B cell (primary cell): Measurements from ENCODE around the gene TRPC1. TPM values are rescaled to one million over a fixed set of nuclear protein-coding genes. Genes with fewer than 3 reads are reported as not detected.

ENCODE experiments used
- ATAC-seq: fragments of 200-7000 bp; cut with Tn5 transposase; one replicate; pipeline ENCODE4 v1.10.0; 2021; ENCODE audit warnings: low read depth, mild to moderate bottlenecking, moderate number of reproducible peaks, moderate library complexity
- CTCF ChIA-PET: fragments of 350-600 bp; sonication (Branson Sonifier 250); formaldehyde crosslinking; loops from one replicate; lab custom pipeline; 2021; ENCODE audit warnings: antibody characterized with exemption, inconsistent platforms; lab: Charles Lee
- POLR2A ChIA-PET: fragments of 350-600 bp; sonication (Branson Sonifier 250); formaldehyde crosslinking; loops from one replicate; lab custom pipeline; 2021; ENCODE audit warnings: antibody characterized with exemption; lab: Charles Lee
- DNase-seq: peaks from one replicate; pipeline ENCODE4 v3.0.0; 2013
- H2AFZ ChIP-seq: 2 replicates; pipeline ENCODE4 v1.6.1; 2012; ENCODE audit warnings: mild to moderate bottlenecking, low read depth, low read length; ENCODE audit not compliant: insufficient read depth, poor library complexity, severe bottlenecking
- H3K27ac ChIP-seq, 2 donors: 1 replicate in 1 of 2; 2 replicates in 1 of 2; pipeline ENCODE4 v1.5.1; 2012 to 2013; ENCODE audit warnings: low read length in 2 of 2, mild to moderate bottlenecking in 2 of 2, moderate library complexity in 1 of 2
- H3K27me3 ChIP-seq, 4 experiments: fragments of 200-600 bp in 1 of 4; sonication (generic) in 1 of 4; replicated peaks in 1 of 4; 1 replicate in 2 of 4; 2 replicates in 2 of 4; pipeline versions ENCODE4 v1.6.1 to v1.7.0; 2013 to 2016; ENCODE audit warnings: low read length in 3 of 4, mild to moderate bottlenecking in 2 of 4, mixed read lengths in 1 of 4, moderate library complexity in 1 of 4; ENCODE audit not compliant: insufficient read depth in 4 of 4, control insufficient read depth in 3 of 4; ENCODE audit errors: control extremely low read depth in 1 of 4
- H3K36me3 ChIP-seq, 2 experiments: replicated peaks in 1 of 2; 1 replicate in 1 of 2; 2 replicates in 1 of 2; pipeline versions ENCODE4 v1.6.1 to v1.7.1; 2013; ENCODE audit warnings: low read length in 1 of 2; ENCODE audit not compliant: insufficient read depth in 2 of 2, control insufficient read depth in 1 of 2; ENCODE audit errors: control extremely low read depth in 1 of 2, extremely low read depth in 1 of 2
- H3K4me1 ChIP-seq, 2 donors: fragments of 200-600 bp in 1 of 2; sonication (generic) in 1 of 2; 1 replicate in 1 of 2; 2 replicates in 1 of 2; pipeline versions ENCODE4 v1.5.1 to v1.6.1; 2013 to 2017; ENCODE audit warnings: low read length in 2 of 2; ENCODE audit not compliant: control insufficient read depth in 2 of 2, insufficient read depth in 2 of 2
- H3K4me2 ChIP-seq: replicated peaks from 2 replicates; pipeline ENCODE3; 2012; ENCODE audit warnings: mild to moderate bottlenecking, low read depth, low read length; ENCODE audit not compliant: poor library complexity, severe bottlenecking
- H3K4me3 ChIP-seq, 5 experiments: fragments of 200-600 bp in 1 of 5; sonication (generic) in 1 of 5; 1 replicate in 3 of 5; 2 replicates in 2 of 5; pipeline versions ENCODE4 v1.5.1 to v1.7.0; 2011 to 2016; ENCODE audit warnings: low read length in 4 of 5, mild to moderate bottlenecking in 4 of 5, low read depth in 2 of 5, control low read depth in 1 of 5, moderate library complexity in 1 of 5; ENCODE audit not compliant: insufficient read depth in 1 of 5; ENCODE audit errors: control extremely low read depth in 1 of 5, extremely low read depth in 1 of 5
- H3K79me2 ChIP-seq: fragments of 200-600 bp; sonication (generic); one replicate; pipeline ENCODE4 v1.6.0; 2016; ENCODE audit warnings: low read length; ENCODE audit not compliant: control insufficient read depth, insufficient read depth
- H3K9ac ChIP-seq: fragments of 200-600 bp; sonication (generic); 2 replicates; pipeline ENCODE4 v1.6.1; 2017; ENCODE audit warnings: mild to moderate bottlenecking, low read length, moderate library complexity
- H3K9me3 ChIP-seq, 3 donors: one replicate each; pipeline versions ENCODE4 v1.6.1 to v1.7.1; 2013; ENCODE audit warnings: low read length in 2 of 3; ENCODE audit not compliant: control insufficient read depth in 2 of 3, insufficient read depth in 1 of 3; ENCODE audit errors: control extremely low read depth in 1 of 3
- H4K20me1 ChIP-seq: 2 replicates; pipeline ENCODE4 v1.6.0; 2012; ENCODE audit warnings: mild to moderate bottlenecking, low read length; ENCODE audit not compliant: insufficient read depth, control insufficient read depth, poor library complexity, severe bottlenecking
- H3K27ac Mint-ChIP-seq: one replicate; pipeline ENCODE4 v1.8.0; 2021; ENCODE audit warnings: mixed read lengths
- H3K27me3 Mint-ChIP-seq: one replicate; pipeline ENCODE4 v1.8.0; 2021; ENCODE audit warnings: mixed read lengths
- H3K4me1 Mint-ChIP-seq: one replicate; pipeline ENCODE4 v1.8.0; 2021; ENCODE audit warnings: mixed read lengths
- H3K4me3 Mint-ChIP-seq: one replicate; pipeline ENCODE4 v1.8.0; 2021; ENCODE audit warnings: mixed read lengths
- H3K9me3 Mint-ChIP-seq: one replicate; pipeline ENCODE4 v1.8.0; 2022; ENCODE audit warnings: mixed read lengths; ENCODE audit not compliant: insufficient read depth
- EZH2 ChIP-seq: IDR thresholded peaks from 2 replicates; pipeline ENCODE4 v1.6.1; 2012; ENCODE audit warnings: borderline replicate concordance, low read depth, mild to moderate bottlenecking, moderate library complexity, low read length; ENCODE audit not compliant: insufficient read depth, poor library complexity, severe bottlenecking
- WGBS: methylation state at CpG from one replicate; pipeline ENCODE4 v1.1.5; 2013; ENCODE audit warnings: missing lambda C conversion rate; ENCODE audit not compliant: insufficient coverage; 5-methylcytosine and 5-hydroxymethylcytosine counted together
- intact Hi-C: fragments of 100-400 bp; cut with micrococcal nuclease; formaldehyde crosslinking; loops from one replicate; pipeline ENCODE4 v1.10.0; 2022
- polyA plus RNA-seq: library from polyadenylated mRNA; depleted of rRNA; stranded (reverse); fragments of >200 nt; gene quantifications from 2 replicates; pipeline ENCODE4 v1.2.3, GENCODE V29; 2012
- total RNA-seq, 2 donors: library from RNA; stranded (reverse); fragments of 120-200 nt in 1 of 2; gene quantifications; 1 replicate in 1 of 2; 2 replicates in 1 of 2; pipeline versions ENCODE4 v1.2.3 to v1.2.4, GENCODE V29; 2013 to 2022
- TF ChIP-seq, protein P1 (sequence below): fragments of 200-600 bp; IDR thresholded peaks from one replicate; pipeline ENCODE4 v1.8.0; 2022; ENCODE audit warnings: antibody characterized with exemption, mild to moderate bottlenecking

Gene TRPC1
- total and polyA plus RNA-seq, 2 donors (not counting 1 experiment from before 2014, with no cell fraction given), result 2.0 to 3.8 TPM

DNA sequence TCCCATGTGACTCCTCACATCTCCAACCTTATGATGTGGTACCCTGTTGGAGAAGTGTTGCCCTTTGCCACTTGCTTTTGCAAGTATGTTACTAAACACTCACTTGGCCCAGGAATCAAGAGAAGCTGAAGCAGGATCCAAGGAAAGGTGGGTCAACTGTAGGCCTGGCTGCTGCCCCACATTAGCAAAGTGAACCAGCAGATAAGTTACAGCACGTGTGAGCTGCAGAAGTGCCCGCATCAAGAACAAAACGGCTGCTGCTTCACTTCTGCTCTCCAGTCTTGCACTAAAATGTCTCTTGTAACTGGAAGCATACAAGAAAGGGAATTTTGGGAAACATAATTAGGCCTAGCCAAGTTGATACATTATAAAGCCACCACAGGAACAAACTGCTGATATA, 85.4 kb downstream of the TRPC1 start:
- Histone ChIP-seq H2AFZ (no peak overlapping the region), H3K4me1 (no peaks in the 10 kb centered on the region), H3K4me2 (no peak overlapping the region), H3K4me3 (no peak overlapping the region), H3K27me3 (no peaks in the 10 kb centered on the region), H4K20me1 (no peaks in the 10 kb centered on the region), H3K27ac (no peak overlapping the region), H3K9ac (no peak overlapping the region), H3K36me3 (no peaks in the 10 kb centered on the region), H3K9me3 (no peaks in the 10 kb centered on the region), H3K79me2 (no peaks in the 10 kb centered on the region)
- H3K27me3 Mint-ChIP-seq, result peaks cover 11% of the 10 kb centered on the region
- intact Hi-C loops, result no loop called here
- WGBS, result no CpG with 5 or more reads among the region's 3 CpGs
- no peak for DNase-seq
- ATAC-seq, result no peak
- H3K27ac Mint-ChIP-seq, result no peak overlapping the region
- H3K4me3 Mint-ChIP-seq, result no peak overlapping the region
- ChIA-PET CTCF (no interaction called here), POLR2A (no interaction called here)
- H3K4me1 Mint-ChIP-seq, result no peaks in the 10 kb centered on the region
- TF ChIP-seq EZH2, result no peak
- TF ChIP-seq, protein P1, sequence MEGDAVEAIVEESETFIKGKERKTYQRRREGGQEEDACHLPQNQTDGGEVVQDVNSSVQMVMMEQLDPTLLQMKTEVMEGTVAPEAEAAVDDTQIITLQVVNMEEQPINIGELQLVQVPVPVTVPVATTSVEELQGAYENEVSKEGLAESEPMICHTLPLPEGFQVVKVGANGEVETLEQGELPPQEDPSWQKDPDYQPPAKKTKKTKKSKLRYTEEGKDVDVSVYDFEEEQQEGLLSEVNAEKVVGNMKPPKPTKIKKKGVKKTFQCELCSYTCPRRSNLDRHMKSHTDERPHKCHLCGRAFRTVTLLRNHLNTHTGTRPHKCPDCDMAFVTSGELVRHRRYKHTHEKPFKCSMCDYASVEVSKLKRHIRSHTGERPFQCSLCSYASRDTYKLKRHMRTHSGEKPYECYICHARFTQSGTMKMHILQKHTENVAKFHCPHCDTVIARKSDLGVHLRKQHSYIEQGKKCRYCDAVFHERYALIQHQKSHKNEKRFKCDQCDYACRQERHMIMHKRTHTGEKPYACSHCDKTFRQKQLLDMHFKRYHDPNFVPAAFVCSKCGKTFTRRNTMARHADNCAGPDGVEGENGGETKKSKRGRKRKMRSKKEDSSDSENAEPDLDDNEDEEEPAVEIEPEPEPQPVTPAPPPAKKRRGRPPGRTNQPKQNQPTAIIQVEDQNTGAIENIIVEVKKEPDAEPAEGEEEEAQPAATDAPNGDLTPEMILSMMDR, result no peak
- no peaks in the 10 kb centered on the region for H3K9me3 Mint-ChIP-seq

DNA sequence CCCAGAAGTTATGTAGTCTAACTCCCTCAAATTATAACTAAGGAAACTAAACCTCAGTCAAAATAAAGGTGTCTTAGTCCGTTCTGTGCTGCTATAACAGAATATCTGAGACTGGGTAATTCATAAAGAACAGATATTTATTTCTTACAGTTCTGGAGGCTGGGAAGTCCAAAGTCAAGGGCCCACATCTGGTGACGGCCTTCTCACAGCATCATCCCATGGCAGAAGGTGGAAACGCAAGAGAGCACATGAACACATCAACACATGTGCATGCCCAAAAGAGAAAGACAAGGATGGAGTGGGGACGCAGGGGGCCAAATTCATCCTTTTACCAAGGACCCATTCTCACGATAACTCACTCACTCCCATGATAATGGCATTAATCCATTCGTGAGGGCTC, 92.0 kb downstream of the TRPC1 start:
- intact Hi-C loops, result no loop called here
- no peaks in the 10 kb centered on the region for H3K36me3 ChIP-seq
- Mint-ChIP-seq H3K27ac (no peak overlapping the region), H3K4me1 (no peaks in the 10 kb centered on the region), H3K9me3 (no peaks in the 10 kb centered on the region), H3K27me3 (peaks cover 3% of the 10 kb centered on the region), H3K4me3 (no peak overlapping the region)
- POLR2A ChIA-PET, result no interaction called here
- H3K4me3 ChIP-seq, result no peak overlapping the region
- TF ChIP-seq, protein P1, result no peak
- no peak for TF ChIP-seq EZH2
- no peaks in the 10 kb centered on the region for H3K9me3 ChIP-seq
- ATAC-seq (no peak), DNase-seq (no peak)
- CTCF ChIA-PET, result interaction anchor here (2.0 kb wide), 1 partner anchor 13 kb away, joined by 5 read pairs; no protein-coding TSS in a partner anchor
- H3K4me2 ChIP-seq, result no peak overlapping the region
- no peak overlapping the region for H3K27ac ChIP-seq
- no peak overlapping the region for H2AFZ ChIP-seq
- no peak overlapping the region for H3K9ac ChIP-seq
- 93% methylated on average over 2 of the region's 6 CpGs for WGBS
- H3K27me3 ChIP-seq, result no peaks in the 10 kb centered on the region
- H4K20me1 ChIP-seq, result no peaks in the 10 kb centered on the region
- no peaks in the 10 kb centered on the region for H3K4me1 ChIP-seq
- no peaks in the 10 kb centered on the region for H3K79me2 ChIP-seq
